Limb (tissue), 2 donors: ENCODE results near the gene MRPS18A.
"Not testable (repeated sequence)": the region's sequence is repeated elsewhere in the genome, so short reads cannot be mapped to it uniquely, and the experiment has no call there.

Source experiments
- DNase-seq, 2 donors: peaks; one replicate each; pipeline ENCODE4 v3.0.0-alpha.2; 2016; ENCODE audit errors: extremely low spot score in 2 of 2

The MRPS18A gene

GRCh38 chr6:43717389-43717788 is 29.8 kb upstream of the MRPS18A start:
- DNase-seq: no peak

DNA sequence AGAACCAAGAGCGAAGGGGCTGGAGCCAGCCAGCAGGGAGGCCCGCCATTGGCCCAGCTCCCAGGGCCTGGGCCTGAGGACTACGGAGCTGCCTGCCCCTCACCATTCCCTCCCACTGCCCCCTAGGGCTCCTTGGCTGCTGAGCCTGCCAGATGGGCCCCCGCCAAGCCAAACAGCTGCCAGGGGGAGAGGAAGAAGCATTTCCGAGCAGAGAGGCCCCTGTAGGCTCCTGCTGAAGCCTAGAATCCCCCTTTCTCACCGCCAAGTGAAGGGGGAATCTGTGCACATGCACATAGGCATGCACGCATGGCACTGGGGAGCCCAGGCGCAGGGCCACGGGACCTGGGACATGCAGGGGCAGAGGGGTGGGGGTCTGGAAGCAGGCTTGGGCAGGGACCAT is 28.5 kb upstream of the MRPS18A start:
- DNase-seq: peak; percentile 85 to 93

DNA sequence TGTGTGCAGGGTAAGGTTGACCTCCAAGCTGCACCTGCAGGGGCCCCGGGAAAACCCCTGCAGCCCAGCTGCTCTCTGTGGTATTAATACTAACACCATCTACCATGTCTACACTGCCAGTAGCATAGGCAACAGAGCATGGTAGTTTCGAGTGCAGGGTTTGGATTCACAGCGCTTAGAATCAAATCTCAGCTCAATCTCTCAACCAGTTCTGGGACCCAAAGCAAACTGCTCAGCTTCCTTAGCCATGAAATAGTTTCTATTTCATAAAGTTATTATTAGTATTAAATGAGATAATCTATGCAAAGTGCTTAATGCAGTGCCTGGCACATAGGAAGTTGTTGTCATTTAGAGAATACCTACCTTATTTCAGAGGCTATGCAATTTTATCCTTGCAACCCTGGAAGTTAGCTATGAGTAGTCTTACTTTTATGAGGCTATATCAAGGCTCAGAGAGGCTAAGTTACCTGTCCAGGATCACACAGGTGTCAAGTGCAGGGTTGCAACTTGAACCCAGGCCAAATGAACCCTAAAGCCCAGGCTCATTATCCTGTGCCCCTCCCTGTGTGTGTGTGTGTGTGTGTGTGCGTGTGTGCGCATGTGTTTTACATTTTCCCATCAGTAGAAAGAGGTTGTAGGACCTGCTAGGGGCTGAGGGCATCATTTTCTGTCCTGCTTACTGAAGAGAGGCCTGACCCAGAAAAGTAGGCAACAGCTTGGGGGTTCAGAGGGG is 27.6 kb upstream of the MRPS18A start:
- DNase-seq: no peak

DNA sequence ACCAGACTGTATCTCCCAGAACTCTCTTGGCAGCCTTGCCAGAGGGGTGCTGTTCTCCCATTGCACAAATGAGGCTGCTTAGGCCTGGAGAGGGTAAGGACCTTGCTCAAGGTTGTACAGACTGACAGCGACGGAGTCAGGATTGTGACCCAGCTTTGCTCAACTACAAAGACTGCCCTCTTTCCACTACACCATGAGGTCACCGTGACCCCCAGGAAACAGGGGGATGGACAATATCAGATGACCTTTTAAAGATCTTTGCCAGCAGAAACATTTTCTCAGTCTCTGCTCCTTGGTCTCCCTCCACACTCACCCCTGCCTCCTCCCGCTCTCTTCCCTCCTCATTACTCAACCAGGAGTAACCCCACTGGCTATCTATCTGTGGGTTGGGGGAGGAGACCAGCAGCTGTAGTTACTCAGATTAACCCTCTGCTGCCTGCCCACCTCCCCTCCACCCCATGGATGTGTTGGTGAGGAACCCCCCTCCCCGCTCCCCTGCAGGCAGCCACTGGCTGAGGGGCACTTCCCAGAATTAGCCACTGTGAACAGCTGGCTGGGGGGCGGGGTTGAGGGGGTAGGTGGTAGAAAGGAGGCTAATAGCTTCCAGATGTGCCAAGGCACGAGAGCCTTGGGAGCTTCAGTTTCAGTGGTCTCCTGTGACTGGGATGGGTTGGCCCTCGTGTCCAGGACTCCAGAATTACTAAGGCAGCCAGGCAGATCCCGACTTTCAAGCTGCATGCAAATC is 26.9 kb upstream of the MRPS18A start:
- peak in 1 of 2 donors; percentile 71 for DNase-seq

DNA sequence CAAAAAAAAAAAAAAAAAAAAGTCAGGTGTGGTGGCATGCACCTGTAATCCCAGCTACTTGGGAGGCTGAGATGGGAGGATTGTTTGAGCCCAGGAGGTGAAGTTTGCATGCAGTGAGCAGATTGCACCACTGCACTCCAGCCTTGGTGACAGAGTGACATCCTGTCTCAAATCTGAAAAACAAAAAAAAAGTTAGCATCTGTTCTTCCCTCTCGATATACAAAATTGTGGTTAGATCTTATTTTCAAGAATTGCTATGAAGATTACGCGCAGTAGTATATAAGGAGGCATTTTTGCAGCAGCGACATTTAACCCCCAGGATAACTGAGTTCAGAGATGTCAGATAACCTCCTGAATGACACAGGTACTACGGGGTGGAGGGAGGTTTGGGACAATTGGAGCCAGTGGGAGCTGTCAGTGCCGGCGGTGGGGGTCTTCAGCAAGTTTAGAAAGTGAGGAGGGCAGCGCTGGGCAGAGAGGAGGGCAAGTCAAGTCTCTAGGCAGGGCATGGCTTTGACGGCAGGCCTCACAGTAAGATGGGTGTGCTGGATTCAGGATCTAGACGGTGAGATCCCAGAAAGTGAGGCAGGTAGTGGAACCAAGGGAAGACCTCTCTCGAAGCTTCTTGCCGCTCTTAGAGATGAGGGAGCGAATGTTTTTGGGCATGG is 26.2 kb upstream of the MRPS18A start:
- no peak for DNase-seq

DNA sequence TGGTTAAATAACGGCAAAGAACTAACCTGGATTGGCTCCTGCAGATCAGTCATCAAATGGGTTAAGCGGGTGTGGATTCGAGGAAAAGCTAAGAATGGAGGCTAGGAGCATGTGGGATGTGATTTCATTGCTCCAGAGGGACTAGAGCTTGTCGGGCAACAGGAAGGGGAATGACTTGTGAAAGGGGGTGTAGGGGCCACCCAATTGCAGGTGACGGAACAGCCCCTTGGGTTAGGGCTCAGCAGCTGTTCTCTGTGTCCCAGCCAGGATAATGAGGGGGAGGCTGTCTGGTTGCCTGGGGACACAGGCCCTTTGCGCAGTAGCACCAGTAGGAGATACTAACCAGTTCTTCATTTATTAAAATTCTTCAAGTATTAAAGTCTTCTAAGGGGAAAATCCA is 25.0 kb upstream of the MRPS18A start:
- DNase-seq: no peak

GRCh38 chr6:43710576-43710975 is 23.0 kb upstream of the MRPS18A start:
- DNase-seq: no peak

DNA sequence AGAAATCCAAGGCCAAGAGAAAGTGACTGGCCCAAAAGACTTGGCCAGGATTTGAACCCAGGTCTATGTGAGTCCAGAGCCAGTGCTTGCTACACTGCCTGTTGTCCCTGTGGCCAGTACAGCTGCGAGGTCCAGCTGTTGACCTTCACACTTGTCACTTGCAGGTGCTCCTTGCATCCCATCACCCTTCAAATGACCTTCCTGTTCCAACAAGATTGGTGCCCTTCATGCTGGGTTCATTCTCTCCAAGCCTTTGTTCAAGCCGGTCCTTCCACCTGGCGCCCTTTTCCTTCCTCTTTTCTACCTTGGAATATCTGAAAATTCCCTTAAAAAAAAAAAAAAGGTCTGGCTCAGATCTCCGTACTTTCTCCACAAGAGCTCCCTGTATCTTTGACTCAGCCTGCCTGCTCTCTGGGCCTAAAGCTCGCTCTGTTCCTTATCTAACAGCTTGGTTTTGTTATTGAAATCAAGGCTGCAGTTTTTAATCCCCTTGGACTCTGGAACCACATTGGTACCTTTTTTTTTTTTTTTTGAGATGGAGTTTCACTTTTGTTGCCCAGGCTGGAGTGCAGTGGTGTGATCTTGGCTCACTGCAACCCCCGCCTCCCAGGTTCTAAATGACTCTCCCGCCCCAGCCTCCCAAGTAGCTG is 22.2 kb upstream of the MRPS18A start:
- DNase-seq: no peak

DNA sequence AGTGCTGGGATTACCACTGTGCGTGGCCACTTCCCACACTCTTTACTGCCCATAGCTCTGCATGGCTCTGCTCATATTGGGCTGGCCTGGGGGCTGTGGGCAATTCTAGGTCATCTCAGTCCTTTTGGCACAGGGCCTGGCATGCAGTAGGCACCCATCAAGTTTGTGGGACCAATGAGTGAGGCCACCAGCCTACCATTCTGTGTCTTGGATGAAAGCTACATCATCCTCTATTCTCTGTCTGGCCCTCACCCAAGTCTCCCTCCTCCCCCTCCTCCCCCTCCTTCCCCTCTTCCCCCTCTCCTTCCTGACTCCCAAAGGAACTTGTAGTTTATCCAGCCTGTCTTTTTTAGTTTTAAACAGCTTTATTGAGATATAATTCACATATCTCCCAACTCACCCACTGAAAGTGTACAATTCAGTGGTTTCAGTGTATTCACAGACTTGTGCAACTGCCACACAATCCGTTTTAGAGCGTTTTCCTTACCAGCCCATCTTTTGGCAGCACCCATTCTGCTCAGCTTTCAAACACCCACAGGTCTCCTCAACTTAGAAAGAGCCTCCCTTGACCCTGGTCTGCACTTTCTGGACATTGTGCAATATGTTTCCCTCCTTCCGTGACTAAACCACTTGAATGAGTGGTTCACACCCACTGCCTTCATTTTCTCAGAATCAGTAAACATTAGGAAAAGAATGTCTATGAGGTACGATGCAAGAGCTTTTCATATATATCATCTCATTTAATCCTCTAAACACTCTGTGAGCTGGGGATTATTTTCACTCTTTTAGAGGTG is 21.5 kb upstream of the MRPS18A start:
- DNase-seq: no peak

DNA sequence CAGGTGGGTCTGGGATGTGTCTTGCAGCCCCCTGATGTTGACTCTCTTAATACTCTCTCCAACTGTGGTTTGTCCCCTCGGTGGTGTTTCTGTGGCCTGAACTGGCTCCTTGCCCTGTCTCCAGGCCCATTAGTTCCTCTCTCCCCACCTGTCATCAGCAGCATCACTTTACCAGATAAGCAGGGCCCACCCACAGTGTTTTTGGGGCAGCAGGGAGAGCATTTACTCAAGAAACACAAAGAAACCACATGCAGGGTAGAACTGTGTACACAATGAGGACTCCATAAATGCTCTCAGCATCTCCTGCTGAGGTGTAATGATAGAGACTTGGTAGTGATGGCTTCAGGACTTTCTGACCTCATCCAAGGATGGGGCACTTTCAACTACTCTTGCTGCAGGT is 20.2 kb upstream of the MRPS18A start:
- DNase-seq: no peak

DNA sequence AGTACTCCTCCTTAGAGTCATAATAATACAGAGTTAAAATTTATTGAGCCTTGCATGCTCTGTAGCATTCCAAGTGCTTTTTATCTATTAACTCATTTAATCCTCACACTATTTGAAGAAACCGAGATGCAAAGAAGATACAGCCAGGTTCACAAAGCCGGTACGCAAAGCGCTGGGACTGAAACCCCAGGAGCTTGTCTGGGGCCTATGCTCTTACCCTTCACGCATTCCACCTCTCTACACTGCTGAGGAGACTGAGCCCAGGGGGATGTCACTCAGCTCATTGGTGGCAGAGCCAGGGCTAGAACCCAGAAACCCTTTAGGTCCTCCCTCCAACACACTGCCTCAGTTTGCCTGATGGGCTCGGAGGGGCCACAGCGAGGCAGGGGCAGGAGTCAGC is 19.7 kb upstream of the MRPS18A start:
- no peak for DNase-seq

DNA sequence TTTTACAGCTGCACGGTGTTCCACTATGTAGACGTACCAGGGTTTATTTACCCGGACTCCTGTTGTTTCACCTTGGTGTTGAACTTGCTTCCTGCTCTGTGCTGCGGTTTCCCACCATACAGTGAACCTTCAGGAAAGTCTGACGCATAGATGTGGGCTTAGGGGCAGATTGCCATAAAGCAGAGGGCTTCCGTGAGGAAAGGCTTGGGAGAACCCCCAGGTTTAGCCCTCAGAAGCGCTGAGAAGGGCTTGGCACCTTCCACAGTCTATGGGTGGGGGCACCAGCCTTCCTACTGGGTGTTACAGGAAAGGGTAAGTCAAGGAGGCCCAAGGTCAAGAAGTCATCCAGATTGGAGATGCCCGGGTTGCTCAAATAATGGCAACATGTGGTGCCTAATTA is 19.2 kb upstream of the MRPS18A start:
- DNase-seq: no peak

DNA sequence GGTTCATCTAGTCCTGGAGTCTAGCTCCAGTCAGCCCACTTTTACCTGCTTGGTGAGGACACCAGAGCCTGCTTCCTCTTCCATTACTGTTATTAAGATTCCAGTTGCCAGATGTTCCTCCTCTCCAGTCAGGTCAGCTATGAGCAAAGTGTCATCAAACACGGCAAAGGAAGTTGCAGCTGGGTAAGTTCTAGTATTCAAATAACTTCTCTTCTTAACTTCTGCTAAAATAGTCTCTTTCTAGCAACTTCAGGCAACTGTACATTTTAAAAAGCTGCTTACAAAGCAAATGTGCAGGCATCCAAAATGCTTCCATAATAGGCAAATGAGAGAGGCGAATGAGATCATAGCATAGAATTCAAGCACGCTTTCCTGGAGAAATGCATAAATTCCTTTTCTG is 18.4 kb upstream of the MRPS18A start:
- peak in 1 of 2 donors; percentile 62 for DNase-seq

DNA sequence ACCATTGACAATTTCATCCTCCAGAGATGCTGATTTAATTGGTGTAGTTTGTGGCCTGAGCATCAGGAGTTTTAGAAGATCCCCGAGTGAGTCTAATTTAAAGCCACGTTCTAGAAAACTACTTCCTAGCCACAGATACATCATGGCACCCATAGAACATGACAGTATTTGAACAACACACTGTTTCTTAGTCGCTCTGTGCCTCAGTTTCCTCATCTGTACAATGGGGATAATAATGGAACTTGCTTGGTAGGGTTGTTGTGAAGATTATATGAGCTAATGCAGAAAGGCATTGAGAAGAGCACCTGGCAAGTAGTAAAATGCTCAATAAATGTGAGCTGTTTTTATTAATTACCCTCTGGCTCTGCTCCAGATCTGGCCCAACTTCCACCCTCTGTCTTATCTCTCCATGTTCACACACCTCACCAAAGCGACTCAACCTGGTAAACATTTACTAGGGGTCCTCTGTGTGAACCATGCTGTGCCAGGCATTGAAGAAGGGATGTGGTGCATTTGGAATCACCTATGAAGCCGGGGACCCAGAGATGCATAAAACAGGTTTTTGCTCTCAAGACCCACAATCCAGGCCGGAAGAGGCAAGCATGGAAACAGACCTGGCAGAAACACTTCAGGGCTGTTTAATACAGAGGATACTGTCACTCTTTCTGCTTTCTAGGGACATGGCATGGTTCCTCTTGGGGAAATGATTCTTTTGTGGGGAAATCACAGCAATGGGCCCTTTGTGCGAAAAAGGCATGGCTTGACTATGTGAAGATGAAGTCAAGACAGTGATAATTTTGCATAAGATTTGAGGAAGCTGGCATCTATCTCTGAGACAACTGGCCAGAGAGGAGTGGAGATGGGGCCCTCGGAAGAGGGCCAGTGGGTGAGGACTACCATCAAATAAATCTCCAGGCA is 16.2 kb upstream of the MRPS18A start:
- no peak for DNase-seq

- peak; percentile 82 to 83 for DNase-seq
Observed at GRCh38 chr6:43702534-43703440, 15.2 kb upstream of the MRPS18A start.

DNA sequence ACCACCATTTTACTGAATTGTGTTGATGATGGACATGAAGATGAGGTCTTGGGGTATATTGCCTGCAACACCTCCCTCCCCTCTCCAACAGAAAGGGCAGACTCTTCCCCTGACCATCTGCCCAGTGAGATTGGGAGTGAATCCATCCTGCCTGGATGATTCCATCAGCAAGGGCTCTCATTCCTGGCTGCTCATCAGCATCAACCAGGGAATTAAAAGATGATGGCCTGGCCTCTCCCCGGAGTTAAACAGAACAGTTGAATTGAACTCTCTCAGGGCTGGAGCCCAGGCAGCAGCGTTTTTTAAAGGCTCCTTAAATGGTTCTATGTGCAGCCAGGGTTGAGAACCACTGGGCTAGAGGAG is 14.6 kb upstream of the MRPS18A start:
- no peak for DNase-seq

DNA sequence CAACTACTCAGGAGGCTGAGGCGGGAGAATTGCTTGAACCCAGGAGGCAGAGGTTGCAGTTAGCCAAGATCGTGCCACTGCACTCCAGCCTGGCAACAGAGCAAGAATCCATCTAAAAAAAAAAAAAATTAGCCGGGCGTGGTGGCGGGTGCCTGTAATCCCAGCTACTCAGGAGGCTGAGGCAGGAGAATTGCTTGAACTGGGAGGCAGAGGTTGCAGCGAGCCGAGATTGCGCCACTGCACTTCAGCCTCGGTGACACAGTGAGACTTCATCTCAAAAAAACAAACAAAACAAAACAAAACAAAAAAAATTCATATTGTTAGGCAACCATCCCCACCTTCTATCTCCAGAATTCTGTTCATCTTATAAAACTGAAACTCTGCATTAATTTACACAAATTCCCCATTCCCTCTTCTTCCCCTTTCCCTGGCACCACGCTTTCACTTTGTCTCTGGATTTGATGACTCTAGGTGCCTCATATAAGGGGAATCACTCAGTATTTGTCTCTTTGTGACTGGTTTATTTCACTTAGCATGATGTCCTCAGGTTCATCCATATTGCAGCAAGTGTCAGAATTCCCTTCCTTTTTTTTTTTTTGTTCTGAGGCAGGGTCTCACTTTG is 13.5 kb upstream of the MRPS18A start:
- not testable (repeated sequence) for DNase-seq

DNA sequence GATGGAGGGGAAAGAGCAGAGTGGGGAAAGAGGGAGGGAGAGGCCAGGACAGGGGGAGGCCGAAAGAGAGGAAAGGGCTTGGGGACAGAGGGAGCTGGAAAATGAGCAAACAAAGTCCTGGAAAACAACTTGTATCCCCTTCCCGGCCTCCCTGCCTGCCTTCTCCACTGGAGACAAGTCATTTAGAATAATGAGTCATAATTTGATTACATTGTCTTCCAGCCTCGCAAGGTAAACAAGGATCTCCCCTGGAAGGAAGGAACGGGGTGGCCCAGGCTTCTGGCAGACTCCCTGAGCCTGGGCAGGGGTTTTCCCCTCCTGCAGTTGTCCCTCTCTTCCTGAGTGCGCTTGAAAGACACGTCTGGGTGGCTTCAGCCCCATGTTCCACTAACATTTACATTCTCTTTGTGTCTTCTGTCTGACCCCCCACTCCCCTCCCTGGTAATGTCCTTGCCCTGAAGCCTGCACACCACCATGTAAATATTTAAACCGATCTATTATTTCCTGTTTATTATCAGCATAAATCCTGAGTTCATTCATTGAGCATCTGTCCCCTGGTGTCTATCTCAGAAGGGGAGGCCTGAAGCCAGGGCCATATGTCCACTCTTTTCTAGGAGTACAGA is 12.1 kb upstream of the MRPS18A start:
- no peak for DNase-seq
